GM23248 (cell line): ENCODE results near the gene CPED1.

Experiments used
- EZH2 ChIP-seq: fragments of 200-600 bp; sonication (generic); IDR thresholded peaks from 2 replicates; pipeline ENCODE4 v1.6.1; 2018; ENCODE audit warnings: antibody characterized with exemption, mild to moderate bottlenecking; ENCODE audit not compliant: insufficient read depth, poor library complexity, severe bottlenecking
- EZH2phosphoT487 ChIP-seq: fragments of 200-600 bp; sonication (generic); IDR thresholded peaks from 2 replicates; pipeline ENCODE4 v1.6.1; 2018; ENCODE audit warnings: antibody characterized with exemption, moderate library complexity, mild to moderate bottlenecking, low read depth; ENCODE audit not compliant: insufficient read depth

DNA sequence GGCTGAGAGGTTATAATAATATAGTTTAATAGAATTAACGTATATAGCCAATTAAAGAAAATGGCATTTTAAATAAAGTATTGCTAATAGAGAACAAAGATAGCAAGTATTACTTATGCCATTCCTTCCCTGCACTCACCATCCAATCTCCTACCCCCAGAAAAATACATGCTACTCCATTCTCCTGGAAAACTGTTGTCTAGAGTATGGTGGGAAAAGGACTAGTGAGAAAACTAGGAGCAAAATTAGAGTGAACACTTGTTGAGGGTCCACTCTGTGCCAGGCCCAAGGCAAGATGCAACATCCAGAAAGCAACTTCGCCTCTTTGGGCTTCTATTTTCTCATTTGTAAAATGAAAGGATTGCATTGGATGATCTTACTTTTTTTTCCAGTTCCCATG lies 149.1 kb downstream of the CPED1 start:
- TF ChIP-seq EZH2phosphoT487 (no peak), EZH2 (no peak)
